HL-60/S4 treated with retinoic acid at 250 ng/mL for 4 days and 3 days (cell line): ENCODE data around the gene RTEL1.
"Not testable (repeated sequence)": the region's sequence is repeated elsewhere in the genome, so short reads cannot be mapped to it uniquely, and the experiment has no call there.

Experiments used
- in situ Hi-C: fragments of 300-500 bp; cut with MboI; formaldehyde crosslinking; loops from 2 replicates; pipeline ENCODE4 v1.7.0; 2022; ENCODE audit warnings: low sequenced_read_pairs

The RTEL1 gene

DNA sequence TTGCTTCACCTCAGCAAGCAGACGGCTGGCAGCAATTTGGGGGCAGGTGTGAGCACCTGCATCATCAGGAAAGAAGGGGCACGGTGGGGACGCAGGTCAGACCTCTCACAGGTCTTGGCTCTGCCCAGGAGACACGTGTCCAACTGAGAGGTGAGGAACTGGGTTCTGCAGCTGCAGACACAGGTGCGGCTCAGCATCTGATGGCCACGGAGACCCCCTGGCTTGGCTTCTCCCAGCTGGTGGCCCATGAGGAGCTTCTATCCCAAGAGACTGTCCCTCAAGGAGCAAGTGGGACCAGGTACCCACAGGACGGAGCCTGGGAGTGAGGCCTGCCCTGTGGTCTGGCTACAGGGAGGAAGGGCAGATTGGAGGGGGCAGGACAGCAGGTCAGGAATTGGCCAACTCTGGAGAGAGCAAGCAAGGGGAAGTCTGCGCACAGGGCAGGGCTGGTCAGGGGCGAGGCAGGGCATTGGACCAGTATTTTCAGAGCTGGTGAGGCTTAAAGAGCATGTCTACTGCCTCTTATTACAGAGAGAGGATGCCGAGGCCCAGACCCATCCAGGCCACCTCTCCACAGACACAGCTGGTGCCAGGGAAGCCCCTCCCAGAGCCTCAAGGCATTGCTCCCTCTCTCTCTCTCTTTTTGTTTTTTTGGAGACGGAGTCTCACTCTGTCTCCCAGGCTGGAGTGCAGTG, 9.1 kb upstream of the RTEL1 start:
- in situ Hi-C loops: no loop called here

DNA sequence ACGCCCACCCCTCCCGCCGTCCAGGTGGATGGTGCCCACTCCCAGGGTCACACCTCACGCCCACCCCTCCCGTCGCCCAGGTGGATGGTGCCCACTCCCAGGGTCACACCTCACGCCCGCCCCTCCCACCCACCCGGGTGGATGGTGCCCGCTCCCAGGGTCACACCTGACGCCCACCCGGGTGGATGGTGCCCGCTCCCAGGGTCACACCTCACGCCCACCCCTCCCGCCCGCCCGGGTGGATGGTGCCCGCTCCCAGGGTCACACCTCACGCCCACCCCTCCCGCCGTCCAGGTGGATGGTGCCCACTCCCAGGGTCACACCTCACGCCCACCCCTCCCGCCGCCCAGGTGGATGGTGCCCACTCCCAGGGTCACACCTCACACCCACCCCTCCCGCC, 7.6 kb upstream of the RTEL1 start:
- in situ Hi-C loops: not testable (repeated sequence)

DNA sequence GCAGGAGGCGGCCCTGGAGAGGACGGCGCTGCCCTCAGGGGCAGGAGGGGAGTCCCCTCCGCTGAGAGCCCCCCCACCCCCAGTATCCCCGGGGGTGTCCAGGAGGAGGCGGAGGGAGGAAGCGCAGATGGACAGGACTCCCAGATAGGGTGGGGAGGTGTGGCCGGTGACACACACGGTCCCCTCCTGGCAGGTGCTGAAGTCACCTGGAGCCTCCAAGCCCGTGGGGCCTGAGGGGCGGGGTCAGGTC, 6.2 kb upstream of the RTEL1 start:
- in situ Hi-C loops: no loop called here

DNA sequence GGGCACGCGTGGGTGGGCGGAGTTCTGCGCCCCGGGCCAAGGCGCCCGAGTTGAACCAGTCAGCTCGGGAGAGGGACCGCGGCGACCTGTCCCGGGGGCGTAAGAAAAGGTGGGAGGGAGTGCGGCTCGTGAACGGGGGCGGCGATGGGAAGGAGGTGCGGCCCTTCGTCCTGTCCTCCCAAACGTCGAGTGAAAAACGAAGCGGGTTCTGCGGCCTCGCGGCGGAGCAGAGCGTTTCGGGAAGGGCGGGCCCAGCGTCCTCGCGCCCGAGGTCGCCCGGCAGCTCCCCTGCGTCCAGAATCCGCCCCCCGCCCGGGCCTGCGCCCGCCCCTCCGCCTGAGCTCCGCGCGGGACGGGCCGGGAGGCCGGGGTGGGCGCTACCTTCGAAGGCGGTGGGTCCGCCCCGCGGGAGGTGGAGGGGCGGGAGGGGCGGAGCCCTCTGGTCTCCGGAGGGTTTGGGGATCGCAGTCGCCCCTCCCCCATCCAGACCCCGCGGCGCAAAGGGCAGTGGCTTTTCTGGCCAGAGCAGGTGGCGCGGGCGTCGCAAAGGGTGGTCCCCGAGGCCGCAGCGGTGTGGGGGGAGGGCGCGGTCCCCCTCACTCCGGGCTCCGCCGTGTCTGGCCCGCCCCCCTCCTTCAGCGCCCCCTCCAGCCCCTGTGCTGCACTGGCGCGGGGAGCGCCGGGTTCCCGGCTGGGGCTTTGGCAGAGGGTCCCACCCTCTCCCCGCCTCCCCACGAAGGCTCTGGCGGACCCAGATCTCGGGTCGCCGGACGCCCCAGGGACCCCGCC, 5.7 kb upstream of the RTEL1 start:
- in situ Hi-C loops: no loop called here

DNA sequence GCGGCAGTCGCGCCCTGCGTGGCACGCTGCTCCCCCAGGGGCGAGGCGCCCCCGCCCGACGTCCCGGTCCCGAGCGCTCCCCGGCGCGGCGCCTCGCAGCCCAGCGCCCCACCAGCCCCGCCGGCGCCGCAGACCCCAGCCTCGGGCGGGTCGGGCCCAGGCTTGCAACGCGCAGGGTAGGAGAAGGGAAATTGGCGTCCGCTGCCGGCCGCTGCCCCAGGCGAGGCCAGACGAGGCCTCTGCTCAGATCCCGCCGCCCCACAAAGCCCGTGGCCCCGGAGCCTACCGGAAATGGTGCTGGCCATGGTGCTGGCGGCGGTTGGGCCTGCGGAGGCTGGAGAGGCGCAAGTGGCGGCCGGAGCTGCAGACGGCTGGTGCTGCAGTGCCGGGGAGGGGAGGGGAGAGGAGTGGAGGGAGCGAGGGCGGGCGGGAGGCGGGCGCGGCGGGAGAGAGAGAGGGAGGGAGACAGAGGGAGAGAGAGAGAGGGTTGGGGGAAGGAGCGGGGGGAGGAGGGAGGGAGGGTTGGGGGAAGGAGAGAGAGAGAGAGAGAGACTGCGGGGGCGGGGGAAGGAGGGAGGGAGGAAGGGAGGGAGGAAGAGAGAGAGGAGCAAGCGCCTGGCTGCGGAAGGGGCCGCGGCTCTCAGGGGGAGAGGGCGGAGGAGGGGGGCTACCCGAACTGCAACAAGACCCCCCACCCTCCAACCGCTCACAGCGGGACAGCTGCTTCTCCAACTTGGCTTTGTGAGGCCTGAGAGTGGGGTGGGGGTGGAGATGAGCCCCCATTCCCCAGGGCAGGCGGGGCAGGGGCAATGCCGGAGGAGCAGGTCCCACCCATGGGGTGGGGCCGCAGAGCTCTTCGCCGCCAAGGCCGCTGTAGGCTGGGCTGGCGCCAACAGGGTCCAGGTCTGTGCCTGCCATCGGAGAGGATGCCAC, 4.8 kb upstream of the RTEL1 start, which contains the start of gene STMN3:
TSS of gene STMN3 (minus strand) at position 384 of the 933 bp plus-strand sequence. CDS start at position 305, 79 bp downstream.
- in situ Hi-C loops: no loop called here

DNA sequence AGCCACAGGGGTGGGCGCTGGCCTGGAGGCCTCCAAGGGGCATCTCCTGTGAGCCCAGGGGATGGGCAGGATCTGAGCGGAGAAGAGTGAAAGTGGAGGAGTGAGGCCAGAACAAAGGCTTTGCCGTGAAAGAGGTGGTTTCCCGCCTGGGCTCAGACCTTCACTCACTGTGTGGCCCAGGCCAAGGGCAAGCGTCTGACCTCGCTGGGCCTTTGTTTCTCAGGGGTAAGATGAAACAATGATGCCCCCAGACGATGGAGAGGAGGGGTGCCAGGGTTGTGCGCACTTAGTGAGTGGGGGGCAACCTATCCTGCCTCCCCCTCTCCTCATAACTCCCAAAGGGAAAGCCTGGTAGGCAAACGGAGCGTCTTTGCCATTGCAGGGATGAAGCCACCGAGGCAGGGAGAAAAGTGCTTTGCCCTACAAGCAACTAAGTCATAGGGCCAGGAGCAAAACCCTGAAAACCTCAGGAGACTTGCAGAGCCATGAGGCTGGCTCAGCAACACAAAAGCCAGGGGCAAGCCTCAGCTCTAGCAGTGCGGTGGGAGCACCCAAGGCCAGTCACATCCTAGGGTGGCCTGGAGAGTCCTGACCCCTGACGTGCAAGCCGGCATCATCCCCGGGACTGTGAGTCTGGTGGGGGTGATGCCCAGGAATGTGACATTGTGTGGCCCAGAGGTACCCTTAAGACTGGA, 4.0 kb upstream of the RTEL1 start:
- in situ Hi-C loops: no loop called here

DNA sequence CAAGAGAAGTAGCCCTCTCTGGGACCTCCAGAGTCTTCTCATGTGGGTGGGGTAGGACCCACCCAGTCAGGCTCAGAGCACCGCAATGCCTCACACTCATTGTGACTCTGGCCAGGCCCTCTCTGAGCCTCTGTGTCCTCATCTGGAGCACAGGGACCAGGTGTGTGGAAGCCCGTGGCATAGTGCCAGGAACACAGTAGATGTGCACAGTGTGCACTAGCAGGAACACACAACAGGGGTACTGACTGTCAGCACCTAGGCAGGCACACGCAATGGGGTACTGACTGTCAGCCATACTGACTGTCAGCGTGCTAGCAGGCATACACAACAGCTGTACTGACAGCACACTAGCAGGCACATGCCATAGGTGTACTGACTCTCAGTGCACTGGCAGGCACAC, 2.9 kb upstream of the RTEL1 start:
- in situ Hi-C loops: no loop called here

DNA sequence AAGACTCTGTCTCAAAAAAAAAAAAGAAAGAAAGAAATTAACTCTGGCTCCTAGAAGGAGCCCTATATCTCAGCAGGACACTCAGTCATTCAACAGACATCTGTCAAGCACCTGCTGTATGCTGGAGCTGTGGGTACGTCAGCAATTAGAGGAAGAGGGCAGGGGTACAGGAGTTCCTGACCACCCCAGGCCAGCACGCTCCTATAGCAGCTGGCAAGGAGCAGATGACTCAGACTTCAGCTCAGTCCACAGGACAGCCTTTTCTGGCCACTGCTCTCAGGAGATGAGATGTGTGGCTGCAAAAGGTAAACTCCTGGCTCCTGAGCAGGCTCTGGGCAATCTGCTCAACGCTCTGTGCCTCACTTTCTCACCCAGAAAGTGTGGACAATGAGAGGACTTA, 1.7 kb upstream of the RTEL1 start:
- in situ Hi-C loops: no loop called here

DNA sequence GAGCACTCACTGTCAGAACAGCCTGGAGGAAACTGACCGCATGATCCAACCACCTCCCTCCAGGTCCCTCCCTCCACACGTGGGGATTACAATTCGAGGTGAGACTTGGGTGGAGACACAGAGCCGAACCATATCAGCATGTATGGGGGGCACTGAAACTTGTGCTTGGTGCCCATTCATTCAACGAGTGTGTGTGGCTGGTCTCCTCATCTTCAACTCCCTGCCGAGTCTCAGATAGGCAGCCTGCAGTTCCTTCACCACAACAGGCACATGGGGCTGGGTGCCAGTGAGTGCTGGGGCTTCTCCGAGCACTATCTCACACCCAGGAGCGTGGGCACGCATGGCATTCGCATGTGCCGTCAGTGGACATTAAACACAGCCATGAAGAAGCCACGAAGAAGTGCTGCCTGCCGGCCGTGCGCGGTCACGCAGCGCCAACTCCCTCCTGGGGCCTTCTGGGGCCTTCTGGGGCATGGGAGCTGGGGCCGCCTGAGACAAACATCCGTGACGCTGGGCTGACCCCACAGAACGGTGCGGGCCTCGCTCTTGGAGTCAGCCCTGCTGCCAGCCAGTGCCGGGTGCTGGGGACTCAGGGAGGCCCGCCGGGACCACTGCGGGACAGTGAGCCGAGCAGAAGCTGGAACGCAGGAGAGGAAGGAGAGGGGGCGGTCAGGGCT, 714 bp upstream of the RTEL1 start:
- in situ Hi-C loops: no loop called here

DNA sequence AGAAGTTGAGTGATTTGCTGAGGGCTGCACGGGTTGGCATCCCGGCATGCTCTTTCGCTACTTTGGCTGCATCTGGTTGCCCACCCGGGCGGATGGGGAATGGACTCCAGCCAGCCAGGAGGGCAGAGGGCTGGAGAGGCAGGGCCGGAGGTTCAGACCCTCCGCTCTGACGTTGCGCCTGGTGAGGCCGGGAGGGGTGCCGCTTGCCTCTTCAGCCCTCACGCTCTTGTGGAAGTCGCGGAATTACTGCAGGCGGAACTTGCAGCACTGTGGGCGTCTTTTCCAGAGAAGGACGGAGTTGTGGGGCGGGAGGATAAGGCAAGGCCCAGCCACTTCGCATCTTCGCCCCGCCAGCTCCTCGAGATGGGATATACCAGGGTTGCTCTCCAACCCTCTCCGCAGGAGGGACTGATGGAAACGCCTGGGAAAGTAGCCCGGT, 656 bp downstream of the RTEL1 start:
- in situ Hi-C loops: no loop called here

DNA sequence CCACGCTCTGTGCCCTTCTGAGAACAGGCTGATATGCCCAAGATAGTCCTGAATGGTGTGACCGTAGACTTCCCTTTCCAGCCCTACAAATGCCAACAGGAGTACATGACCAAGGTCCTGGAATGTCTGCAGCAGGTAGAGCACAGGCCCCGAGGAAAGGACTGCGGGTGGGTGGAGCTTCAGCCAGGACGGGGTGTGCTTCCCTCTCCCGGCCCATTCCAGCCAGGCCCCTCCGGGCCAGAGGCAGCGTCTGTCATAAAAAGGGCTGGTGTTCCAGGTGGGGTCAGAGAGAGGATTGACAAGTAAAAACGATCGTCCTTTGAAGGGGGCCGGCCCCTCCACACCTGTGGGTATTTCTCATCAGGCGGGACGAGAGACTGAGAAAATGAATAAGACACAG, 1.3 kb downstream of the RTEL1 start:
- in situ Hi-C loops: no loop called here

DNA sequence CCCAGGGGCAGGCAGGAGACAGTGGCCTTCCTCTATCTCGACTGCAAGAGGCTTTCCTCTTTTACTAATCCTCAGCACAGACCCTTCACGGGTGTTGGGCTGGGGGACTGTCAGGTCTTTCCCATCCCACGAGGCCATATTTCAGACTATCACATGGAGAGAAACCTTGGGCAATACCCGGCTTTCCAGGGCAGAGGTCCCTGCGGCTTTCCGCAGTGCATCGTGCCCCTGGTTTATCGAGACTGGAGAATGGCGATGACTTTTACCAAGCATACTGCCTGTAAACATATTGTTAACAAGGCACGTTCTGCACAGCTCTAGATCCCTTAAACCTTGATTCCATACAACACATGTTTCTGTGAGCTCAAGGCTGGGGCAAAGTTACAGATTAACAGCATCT, 2.1 kb downstream of the RTEL1 start:
- in situ Hi-C loops: not testable (repeated sequence)

DNA sequence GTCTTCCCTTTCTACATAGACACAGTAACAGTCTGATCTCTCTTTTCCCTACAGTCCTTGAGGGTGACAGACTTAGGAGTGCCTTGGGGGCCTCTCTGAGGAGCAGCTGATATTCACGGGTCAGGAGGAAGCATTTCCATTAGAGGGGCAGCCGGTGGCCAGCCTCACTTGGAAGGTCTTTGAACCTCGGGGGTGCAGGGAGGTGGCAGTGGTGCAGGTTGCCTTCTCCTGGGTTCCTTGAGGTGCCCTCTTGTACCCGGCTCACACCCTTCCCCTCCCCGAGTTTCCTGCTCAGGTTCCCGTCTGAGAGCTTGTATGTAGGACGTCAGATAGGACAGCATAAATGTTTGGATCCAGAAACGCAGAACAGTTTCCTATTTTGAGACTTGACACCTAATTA, 2.5 kb downstream of the RTEL1 start:
- in situ Hi-C loops: no loop called here

DNA sequence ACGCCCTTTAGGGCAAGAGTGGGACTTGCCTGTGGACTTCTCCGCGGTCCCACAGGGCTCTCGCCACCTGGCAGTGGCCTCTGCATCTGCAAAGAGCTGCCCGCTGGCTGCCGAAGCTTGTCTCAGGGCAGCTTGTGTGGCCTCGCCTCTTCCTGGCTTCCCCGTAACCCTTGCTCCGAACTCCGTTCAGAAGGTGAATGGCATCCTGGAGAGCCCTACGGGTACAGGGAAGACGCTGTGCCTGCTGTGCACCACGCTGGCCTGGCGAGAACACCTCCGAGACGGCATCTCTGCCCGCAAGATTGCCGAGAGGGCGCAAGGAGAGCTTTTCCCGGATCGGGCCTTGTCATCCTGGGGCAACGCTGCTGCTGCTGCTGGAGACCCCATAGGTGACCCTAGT, 3.0 kb downstream of the RTEL1 start:
- in situ Hi-C loops: no loop called here

DNA sequence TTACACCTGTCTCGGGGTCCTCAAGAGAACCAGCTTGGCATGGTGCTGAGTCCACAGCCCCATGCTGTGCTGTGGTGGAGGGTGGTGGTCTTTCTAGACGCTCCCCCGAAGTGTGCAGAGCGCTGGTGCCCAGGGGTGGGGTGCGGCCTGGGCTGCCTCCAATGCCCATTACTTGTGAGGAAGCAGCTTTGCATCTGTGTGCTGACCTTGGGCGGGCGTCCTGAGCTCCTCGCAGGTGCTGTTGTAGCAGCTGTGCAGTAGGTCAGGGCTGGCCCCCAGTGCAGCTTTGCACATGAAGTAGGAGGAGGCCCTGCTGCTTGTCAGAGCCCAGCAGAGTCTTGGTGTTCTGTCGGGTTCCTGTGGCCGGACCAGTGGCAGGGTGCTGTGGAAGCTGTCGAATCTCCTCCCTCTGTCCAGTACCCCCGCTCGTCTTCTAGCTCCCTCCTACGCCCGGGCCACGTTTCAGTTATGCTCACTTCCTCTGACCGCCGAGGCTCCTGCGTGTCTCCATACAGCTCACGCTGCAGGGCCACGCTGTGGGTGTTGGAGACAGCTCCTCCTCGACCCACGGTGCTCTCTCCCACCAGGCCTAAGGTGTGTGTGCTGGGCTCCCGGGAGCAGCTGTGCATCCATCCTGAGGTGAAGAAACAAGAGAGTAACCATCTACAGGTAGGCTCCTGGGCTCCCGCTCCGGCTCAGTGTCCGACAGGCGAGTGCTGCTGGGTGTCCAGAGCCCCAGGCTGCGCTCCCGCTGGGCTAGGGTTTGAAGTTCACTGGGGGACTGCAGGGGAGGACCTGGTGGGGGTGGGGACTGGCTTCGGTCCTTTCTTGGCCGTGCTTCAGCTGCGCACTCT, 4.1 kb downstream of the RTEL1 start:
- in situ Hi-C loops: no loop called here

DNA sequence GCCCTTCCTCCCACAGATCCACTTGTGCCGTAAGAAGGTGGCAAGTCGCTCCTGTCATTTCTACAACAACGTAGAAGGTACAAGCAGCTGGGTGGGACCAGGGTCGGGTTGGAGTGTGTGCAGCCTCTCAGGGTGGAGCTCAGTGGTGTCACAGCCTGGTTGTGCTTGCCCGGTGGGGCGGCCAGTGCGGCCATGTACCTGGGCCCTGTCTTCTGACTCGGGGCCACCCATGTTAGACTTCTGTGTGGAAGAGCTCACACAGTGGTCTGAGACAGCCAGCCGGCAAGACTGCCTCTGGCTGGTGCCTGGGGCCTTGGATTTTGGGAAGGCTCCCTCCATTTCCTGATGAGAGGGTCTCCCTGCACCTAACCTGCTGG, 4.7 kb downstream of the RTEL1 start:
- in situ Hi-C loops: no loop called here

DNA sequence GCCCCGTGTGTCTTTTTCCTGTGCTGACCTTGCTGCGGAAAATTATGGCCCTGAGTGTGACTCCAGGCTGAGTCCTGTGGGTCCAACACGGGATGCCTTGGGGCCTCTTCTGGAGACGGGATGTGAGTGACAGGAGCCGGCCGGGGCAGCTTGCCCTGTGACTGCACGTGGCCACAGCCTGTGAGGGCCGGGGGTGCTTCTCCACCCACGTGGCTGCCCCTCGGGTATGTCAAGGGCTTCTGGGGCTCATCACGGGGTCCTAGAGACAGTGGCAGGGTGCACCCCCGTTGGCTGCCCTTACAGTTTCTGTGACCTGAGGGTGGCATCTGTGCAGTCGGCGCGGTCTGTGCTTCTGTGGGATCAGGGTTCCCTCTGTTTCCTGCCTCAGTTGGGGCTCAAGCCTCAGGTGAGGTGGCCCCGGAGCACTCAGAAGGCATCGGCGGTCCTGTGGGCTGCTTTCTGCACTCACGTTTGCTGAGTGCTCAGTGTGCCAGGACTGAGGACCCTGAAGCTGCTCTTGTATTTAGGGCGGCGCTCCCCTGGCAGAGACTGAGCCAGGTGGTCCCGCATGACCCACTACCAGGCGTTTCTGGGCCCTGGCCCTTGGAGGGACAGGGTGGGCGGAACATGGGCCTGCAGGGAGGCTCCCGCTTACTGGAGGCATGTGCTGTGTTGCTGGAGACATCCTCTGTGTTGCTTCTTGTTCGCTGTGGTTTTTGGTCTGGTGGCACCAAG, 5.4 kb downstream of the RTEL1 start:
- in situ Hi-C loops: no loop called here

DNA sequence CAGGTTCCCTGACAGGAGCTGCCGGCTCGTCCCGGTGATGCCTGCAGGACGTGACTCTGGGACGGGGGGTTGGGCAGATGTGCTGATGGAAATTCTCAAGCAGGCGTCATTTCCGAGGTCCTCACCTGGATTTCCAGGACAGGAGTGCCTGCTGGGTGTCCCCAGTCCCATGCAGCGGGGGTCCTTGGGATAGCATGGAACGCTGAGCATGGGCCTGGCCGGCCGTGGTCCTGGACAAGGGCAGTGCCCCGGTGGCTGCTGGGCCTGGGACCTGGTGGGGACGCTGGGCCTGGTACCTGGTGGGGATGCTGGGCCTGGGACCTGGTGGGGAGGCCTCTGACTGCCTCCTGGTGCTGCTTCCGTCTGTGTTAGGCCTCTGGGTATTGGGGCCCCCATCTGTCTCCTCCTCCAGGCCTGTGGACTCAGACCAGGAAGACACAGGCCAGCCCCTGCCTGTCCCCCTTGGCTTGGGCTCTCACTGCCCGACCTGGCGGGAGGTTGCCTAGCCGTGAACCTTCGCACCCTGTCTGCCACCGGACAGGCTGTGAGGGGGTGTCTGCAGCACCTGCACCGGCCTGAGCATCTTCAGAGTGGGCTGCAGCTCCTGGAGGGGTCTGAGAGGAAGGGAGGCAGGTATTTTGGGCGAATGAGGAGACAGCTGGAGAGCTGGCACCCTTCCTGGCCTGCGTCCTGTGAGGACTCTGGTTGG, 6.2 kb downstream of the RTEL1 start:
- in situ Hi-C loops: no loop called here
